ENCODE data around the gene GLCE. TPM values are rescaled to one million over a fixed set of nuclear protein-coding genes. Genes with fewer than 3 reads are reported as not detected.
A peak's percentile ranks its signal among the peaks of the same experiment; 100 is the strongest.

Gene GLCE
- total RNA-seq, 1 donor from 2014 or later, result 23.8 TPM

DNA sequence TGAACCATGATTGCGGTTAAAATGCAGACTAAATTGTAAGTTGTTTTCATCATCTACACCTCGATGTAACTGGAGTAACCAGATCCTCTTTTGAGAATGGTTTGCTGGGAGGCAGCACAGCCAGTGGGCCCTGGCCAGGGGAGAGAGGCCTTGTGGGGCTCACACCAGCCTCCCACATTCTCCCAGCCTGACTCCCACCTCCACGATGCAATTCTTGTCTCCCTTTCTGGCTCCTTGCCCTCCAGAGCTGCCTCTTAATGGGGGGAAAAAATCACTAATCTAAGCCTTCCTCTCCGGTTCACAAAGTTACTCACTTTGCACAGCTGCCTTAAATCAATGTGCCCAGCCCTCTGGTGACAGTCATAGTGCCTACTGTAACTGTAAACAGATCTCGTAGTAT, 120.3 kb downstream of the GLCE start:
- intact Hi-C loops (cut with DNase I), result no loop called here
- no peak overlapping the region for H3K4me3 ChIP-seq
- no peaks in the 10 kb centered on the region for H3K4me1 ChIP-seq
- H3K9me3 ChIP-seq, result no peaks in the 10 kb centered on the region
- no peaks in the 10 kb centered on the region for H3K36me3 ChIP-seq
- no peak overlapping the region for H3K27ac ChIP-seq
- H3K27me3 ChIP-seq, result no peaks in the 10 kb centered on the region
- TF ChIP-seq, protein P1, sequence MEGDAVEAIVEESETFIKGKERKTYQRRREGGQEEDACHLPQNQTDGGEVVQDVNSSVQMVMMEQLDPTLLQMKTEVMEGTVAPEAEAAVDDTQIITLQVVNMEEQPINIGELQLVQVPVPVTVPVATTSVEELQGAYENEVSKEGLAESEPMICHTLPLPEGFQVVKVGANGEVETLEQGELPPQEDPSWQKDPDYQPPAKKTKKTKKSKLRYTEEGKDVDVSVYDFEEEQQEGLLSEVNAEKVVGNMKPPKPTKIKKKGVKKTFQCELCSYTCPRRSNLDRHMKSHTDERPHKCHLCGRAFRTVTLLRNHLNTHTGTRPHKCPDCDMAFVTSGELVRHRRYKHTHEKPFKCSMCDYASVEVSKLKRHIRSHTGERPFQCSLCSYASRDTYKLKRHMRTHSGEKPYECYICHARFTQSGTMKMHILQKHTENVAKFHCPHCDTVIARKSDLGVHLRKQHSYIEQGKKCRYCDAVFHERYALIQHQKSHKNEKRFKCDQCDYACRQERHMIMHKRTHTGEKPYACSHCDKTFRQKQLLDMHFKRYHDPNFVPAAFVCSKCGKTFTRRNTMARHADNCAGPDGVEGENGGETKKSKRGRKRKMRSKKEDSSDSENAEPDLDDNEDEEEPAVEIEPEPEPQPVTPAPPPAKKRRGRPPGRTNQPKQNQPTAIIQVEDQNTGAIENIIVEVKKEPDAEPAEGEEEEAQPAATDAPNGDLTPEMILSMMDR (IDR thresholded peaks at IDR 0.05), result no peak
- ATAC-seq (no peak), DNase-seq (no peak)

DNA sequence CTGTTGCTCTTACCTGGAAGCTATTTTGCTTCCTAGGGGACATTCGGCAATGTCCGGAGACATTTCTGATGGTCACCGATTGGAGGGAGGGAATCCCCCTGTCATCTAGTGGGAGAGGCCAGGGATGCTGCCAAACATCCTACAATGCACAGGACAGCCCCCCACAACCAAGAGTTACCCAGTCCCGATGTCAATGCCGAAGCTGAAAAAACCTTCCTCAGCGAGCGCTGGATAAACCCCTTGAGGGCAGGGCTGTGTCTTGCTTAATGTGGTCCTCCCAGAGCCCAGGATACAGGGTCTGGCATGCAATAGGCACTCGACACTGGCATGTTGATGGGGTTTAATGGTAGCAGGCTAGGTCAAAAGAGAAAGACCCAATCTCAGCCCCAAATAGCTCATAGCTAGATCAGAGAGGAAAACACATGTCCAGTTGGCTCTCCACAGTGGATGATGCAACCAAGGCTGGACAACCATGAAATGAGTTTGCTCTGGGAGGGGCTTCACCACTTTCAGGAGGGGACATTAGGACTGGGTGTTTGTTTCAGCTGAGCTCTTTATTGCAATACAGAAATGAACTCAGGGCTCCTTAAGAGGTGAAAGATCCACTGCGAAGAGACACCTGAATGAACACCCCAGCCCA, 121.8 kb downstream of the GLCE start:
- no peak for DNase-seq
- Histone ChIP-seq H3K27ac (no peak overlapping the region), H3K27me3 (no peaks in the 10 kb centered on the region), H3K36me3 (no peaks in the 10 kb centered on the region), H3K9me3 (no peaks in the 10 kb centered on the region), H3K4me3 (no peak overlapping the region), H3K4me1 (no peaks in the 10 kb centered on the region)
- TF ChIP-seq, protein P1 (IDR thresholded peaks at IDR 0.05), result no peak
- ATAC-seq, result no peak
- intact Hi-C loops (cut with DNase I), result no loop called here

- ATAC-seq, result no peak
These were observed 125.4 kb downstream of the GLCE start for GRCh38 chr15:69285834-69286233.

GRCh38 chr15:69288011-69288410, 127.6 kb downstream of the GLCE start:
- ATAC-seq (no peak), DNase-seq (no peak)
- H3K9me3 ChIP-seq, result no peaks in the 10 kb centered on the region
- peak overlapping the region; percentile 73 for H3K27ac ChIP-seq
- intact Hi-C loops (cut with DNase I), result no loop called here
- no peaks in the 10 kb centered on the region for H3K27me3 ChIP-seq
- no peaks in the 10 kb centered on the region for H3K36me3 ChIP-seq
- H3K4me1 ChIP-seq, result peaks cover 36% of the 10 kb centered on the region
- H3K4me3 ChIP-seq, result no peak overlapping the region
- TF ChIP-seq, protein P1 (IDR thresholded peaks at IDR 0.05), result no peak

More at GRCh38 chr15:69285834-69286233, 125.4 kb downstream of the GLCE start:
- TF ChIP-seq, protein P1 (IDR thresholded peaks at IDR 0.05), result no peak
- intact Hi-C loops (cut with DNase I), result no loop called here
- no peak overlapping the region for H3K27ac ChIP-seq
- no peak overlapping the region for H3K4me3 ChIP-seq
- DNase-seq, result no peak
- H3K36me3 ChIP-seq, result no peaks in the 10 kb centered on the region
- no peaks in the 10 kb centered on the region for H3K9me3 ChIP-seq
- H3K4me1 ChIP-seq, result peaks cover 25% of the 10 kb centered on the region
- H3K27me3 ChIP-seq, result no peaks in the 10 kb centered on the region

DNA sequence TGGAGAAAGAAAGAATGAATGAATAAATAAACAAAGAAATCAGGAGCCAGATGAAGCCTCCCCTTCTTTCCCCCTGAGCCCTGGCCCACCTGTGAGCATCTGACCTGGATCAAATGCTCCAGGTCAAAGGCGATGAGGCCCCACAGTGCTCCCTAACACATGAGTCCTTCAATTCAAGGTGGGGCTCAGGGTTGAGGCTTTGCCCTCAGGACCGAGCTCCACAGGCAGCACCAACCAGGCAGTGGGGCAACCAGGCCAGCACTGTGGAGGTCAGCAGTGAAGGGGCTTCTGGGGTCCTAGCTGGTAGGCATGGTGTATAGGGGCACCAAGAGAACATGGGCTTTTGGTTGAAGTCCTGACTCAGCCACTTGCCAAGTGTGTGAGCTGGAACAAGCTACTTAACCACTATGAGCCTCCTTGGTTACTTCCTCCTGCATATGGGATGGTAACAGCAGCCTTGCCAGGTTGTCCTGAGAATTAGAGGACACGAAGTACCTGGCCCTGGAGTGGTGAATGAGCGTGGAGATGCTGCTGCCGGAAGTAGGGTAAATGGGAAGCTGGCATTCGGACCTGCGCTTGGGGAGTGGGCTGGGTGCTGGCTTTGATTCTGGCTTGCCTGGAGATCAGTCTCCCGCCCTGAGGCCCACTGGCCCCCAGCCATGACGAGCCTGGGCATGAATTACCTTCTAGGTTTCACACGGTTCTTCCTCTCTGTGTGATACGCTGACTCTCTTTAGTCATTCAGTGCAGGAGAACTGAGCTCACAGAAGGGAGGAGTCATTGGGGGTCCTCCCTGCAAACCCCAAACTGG, 128.3 kb downstream of the GLCE start:
- H3K4me1 ChIP-seq, result peaks cover 36% of the 10 kb centered on the region
- DNase-seq (peak; percentile 80), ATAC-seq (peak; percentile 72)
- no peaks in the 10 kb centered on the region for H3K36me3 ChIP-seq
- H3K27ac ChIP-seq, result peak overlapping the region; percentile 73
- H3K27me3 ChIP-seq, result no peaks in the 10 kb centered on the region
- TF ChIP-seq, protein P1 (IDR thresholded peaks at IDR 0.05), result no peak
- intact Hi-C loops (cut with DNase I), result no loop called here
- no peak overlapping the region for H3K4me3 ChIP-seq
- no peaks in the 10 kb centered on the region for H3K9me3 ChIP-seq
